PC-3 (cell line): ENCODE measurements around the gene TMC1. TPM values are rescaled to one million over a fixed set of nuclear protein-coding genes. Genes with fewer than 3 reads are reported as not detected.
A peak's percentile ranks its signal among the peaks of the same experiment; 100 is the strongest.
"Not testable (repeated sequence)": the region's sequence is repeated elsewhere in the genome, so short reads cannot be mapped to it uniquely, and the experiment has no call there.

Source experiments
- ATAC-seq: fragments of 200-7000 bp; cut with Tn5 transposase; 2 replicates; pipeline ENCODE4 v1.9.1; 2020; ENCODE audit warnings: mild to moderate bottlenecking, moderate library complexity
- BruUV-seq: library from RNA; stranded (reverse); fragments of 400-500 nt; replicated peaks from 2 replicates; lab custom pipeline; 2021; lab: Mats Ljungman, UMichigan
- CTCF ChIA-PET: fragments of 300-600 bp; sonication (Branson Sonifier 250); formaldehyde crosslinking; loops from one replicate; lab custom pipeline; 2022; ENCODE audit warnings: antibody characterized with exemption; lab: Charles Lee
- POLR2A ChIA-PET: fragments of 300-600 bp; sonication (Branson Sonifier 250); formaldehyde crosslinking; loops from one replicate; lab custom pipeline; 2022; ENCODE audit warnings: antibody characterized with exemption; ENCODE audit not compliant: unreplicated experiment; lab: Charles Lee
- DNase-seq: peaks from one replicate; pipeline ENCODE4 v3.0.0-alpha.2; 2015
- H2AFZ ChIP-seq: fragments of 300-600 bp; sonication (generic); 2 replicates; pipeline ENCODE4 v1.6.0; 2016; ENCODE audit warnings: antibody characterized with exemption, low read length
- H3F3A ChIP-seq: fragments of 300-600 bp; sonication (generic); one replicate; pipeline ENCODE4 v1.6.0; 2017; ENCODE audit warnings: antibody characterized with exemption, low read length, control low read depth, mild to moderate bottlenecking; ENCODE audit not compliant: unreplicated experiment
- H3K27ac ChIP-seq: fragments of 300-600 bp; sonication (generic); 2 replicates; pipeline ENCODE4 v1.5.1; 2016; ENCODE audit warnings: mild to moderate bottlenecking, low read length
- H3K27me3 ChIP-seq: fragments of 300-600 bp; sonication (generic); 2 replicates; pipeline ENCODE4 v1.6.1; 2016; ENCODE audit warnings: low read length, mixed read lengths
- H3K36me3 ChIP-seq: fragments of 300-600 bp; sonication (generic); 2 replicates; pipeline ENCODE4 v1.6.1; 2016; ENCODE audit warnings: low read depth, mixed run types, low read length, mixed read lengths
- H3K4me1 ChIP-seq: fragments of 300-600 bp; sonication (generic); 2 replicates; pipeline ENCODE4 v1.5.1; 2016; ENCODE audit warnings: low read length; ENCODE audit not compliant: insufficient read depth
- H3K4me2 ChIP-seq: fragments of 300-600 bp; sonication (generic); 2 replicates; pipeline ENCODE4 v1.6.0; 2016; ENCODE audit warnings: low read length
- H3K4me3 ChIP-seq: fragments of 300-600 bp; sonication (generic); 2 replicates; pipeline ENCODE4 v1.5.1; 2016; ENCODE audit warnings: mild to moderate bottlenecking, low read length, mixed read lengths
- H3K79me2 ChIP-seq: fragments of 300-600 bp; sonication (generic); 2 replicates; pipeline ENCODE4 v1.6.1; 2017; ENCODE audit warnings: low read length, mixed read lengths
- H3K9ac ChIP-seq: fragments of 300-600 bp; sonication (generic); 2 replicates; pipeline ENCODE4 v1.6.0; 2016; ENCODE audit warnings: mild to moderate bottlenecking, low read length
- H3K9me2 ChIP-seq: fragments of 300-600 bp; sonication (generic); replicated peaks from 2 replicates; pipeline ENCODE4 v1.6.1; 2016; ENCODE audit warnings: mixed run types, low read length, mixed read lengths
- H3K9me3 ChIP-seq: fragments of 300-600 bp; sonication (generic); 2 replicates; pipeline ENCODE4 v1.6.1; 2016; ENCODE audit warnings: low read length, mixed read lengths
- H4K20me1 ChIP-seq: fragments of 300-600 bp; sonication (generic); 2 replicates; pipeline ENCODE4 v1.6.1; 2016; ENCODE audit warnings: low read length, mixed read lengths
- EZH2 ChIP-seq: fragments of 300-600 bp; sonication (generic); IDR thresholded peaks from one replicate; pipeline ENCODE4 v1.6.1; 2017; ENCODE audit warnings: antibody characterized with exemption, mild to moderate bottlenecking, low read length; ENCODE audit not compliant: unreplicated experiment
- EZH2phosphoT487 ChIP-seq: fragments of 300-600 bp; sonication (generic); IDR thresholded peaks from 2 replicates; pipeline ENCODE4 v1.6.1; 2018; ENCODE audit warnings: mild to moderate bottlenecking, antibody characterized with exemption, low read length, borderline replicate concordance
- intact Hi-C: fragments of 100-400 bp; cut with micrococcal nuclease; formaldehyde crosslinking; loops from 2 replicates; pipeline ENCODE4 v1.9.0; 2023
- total RNA-seq: library from RNA; depleted of rRNA; stranded (reverse); fragments of >200 nt; gene quantifications from 2 replicates; pipeline ENCODE4 v1.2.3, GENCODE V29; 2014
- TF ChIP-seq, protein P1 (sequence below): fragments of 300-600 bp; sonication (generic); conservative IDR thresholded peaks from 2 replicates; pipeline ENCODE4 v1.5.1; 2017; ENCODE audit warnings: antibody characterized with exemption, low read depth, mild to moderate bottlenecking, low read length

TMC1 gene
- total RNA-seq, 1 experiment from 2014 or later: 0.15 TPM

DNA sequence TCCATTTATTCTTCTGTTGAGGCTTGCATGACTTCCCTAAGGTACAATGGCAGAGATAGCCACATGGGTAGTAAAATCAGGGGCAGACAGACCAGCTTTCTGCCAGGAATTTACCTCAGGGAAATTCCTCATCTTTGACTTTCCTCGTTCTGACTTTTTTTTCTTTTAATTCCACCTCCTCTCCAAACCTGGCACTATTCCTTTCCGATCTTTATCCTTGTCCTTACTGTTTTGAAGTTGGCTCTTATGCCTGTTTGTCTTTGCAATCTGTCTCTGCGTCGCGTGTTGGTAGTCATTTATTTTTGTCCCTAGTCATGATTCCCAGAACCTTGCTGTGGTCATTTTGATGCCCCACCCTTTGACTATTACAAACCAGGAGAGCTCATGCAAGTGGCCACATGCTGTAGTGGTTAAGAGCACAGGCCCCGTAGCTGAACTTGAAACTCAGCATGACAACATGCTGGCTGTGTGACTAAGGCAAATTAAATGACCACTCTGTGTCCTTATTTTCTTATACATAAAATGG, 19.0 kb downstream of the TMC1 start:
- Histone ChIP-seq H3K9me2 (no peaks in the 10 kb centered on the region), H3K4me2 (no peak overlapping the region), H3K79me2 (no peaks in the 10 kb centered on the region), H3K36me3 (no peaks in the 10 kb centered on the region), H3K4me1 (peaks cover 22% of the 10 kb centered on the region), H3K4me3 (no peak overlapping the region), H3K27me3 (no peaks in the 10 kb centered on the region), H3K9me3 (no peaks in the 10 kb centered on the region), H3K27ac (peak overlapping the region; percentile 69), H2AFZ (no peak overlapping the region), H3F3A (no peaks in the 10 kb centered on the region), H4K20me1 (no peaks in the 10 kb centered on the region), H3K9ac (no peak overlapping the region; the same call in 1 of the 2 replicates)
- CTCF ChIA-PET: no interaction called here
- BruUV-seq: no TSS peak
- DNase-seq (peak; percentile 53), ATAC-seq (peak; percentile 44; the same call in 1 of the 2 replicates)
- POLR2A ChIA-PET: no interaction called here
- TF ChIP-seq, protein P1, sequence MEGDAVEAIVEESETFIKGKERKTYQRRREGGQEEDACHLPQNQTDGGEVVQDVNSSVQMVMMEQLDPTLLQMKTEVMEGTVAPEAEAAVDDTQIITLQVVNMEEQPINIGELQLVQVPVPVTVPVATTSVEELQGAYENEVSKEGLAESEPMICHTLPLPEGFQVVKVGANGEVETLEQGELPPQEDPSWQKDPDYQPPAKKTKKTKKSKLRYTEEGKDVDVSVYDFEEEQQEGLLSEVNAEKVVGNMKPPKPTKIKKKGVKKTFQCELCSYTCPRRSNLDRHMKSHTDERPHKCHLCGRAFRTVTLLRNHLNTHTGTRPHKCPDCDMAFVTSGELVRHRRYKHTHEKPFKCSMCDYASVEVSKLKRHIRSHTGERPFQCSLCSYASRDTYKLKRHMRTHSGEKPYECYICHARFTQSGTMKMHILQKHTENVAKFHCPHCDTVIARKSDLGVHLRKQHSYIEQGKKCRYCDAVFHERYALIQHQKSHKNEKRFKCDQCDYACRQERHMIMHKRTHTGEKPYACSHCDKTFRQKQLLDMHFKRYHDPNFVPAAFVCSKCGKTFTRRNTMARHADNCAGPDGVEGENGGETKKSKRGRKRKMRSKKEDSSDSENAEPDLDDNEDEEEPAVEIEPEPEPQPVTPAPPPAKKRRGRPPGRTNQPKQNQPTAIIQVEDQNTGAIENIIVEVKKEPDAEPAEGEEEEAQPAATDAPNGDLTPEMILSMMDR: no peak
- TF ChIP-seq EZH2: no peak
- TF ChIP-seq EZH2phosphoT487: no peak
- intact Hi-C loops: no loop called here

DNA sequence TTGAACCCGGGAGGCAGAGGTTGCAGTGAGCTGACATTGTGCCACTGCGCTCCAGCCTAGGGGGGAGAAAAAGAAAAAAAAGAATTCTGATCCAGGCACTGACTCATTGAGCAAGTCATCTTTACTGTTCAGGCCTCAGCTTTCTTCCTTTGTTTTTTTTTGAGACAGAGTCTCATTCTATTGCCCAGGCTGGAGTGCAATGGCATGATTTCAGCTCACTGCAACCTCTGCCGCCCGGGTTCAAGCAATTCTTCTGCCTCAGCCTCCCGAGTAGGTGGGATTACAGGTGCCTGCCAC, 21.1 kb downstream of the TMC1 start:
- peak; percentile 54 for DNase-seq
- intact Hi-C loops, H2AFZ ChIP-seq, H3K27me3 ChIP-seq, H3F3A ChIP-seq, BruUV-seq, H3K36me3 ChIP-seq, H4K20me1 ChIP-seq, H3K9me3 ChIP-seq, H3K79me2 ChIP-seq, H3K9me2 ChIP-seq, H3K9ac ChIP-seq, H3K4me3 ChIP-seq: not testable (repeated sequence)
- ATAC-seq: peak; percentile 76
- H3K4me2 ChIP-seq: peak overlapping the region; percentile 39
- POLR2A ChIA-PET: interaction anchor here (1.2 kb wide), 1 partner anchor 191 kb away, joined by 3 read pairs; no protein-coding TSS in a partner anchor
- CTCF ChIA-PET: interaction anchor here (0.6 kb wide), 1 partner anchor 43 kb away, joined by 3 read pairs; no protein-coding TSS in a partner anchor
- H3K4me1 ChIP-seq: peaks cover 22% of the 10 kb centered on the region
- H3K27ac ChIP-seq: peak overlapping the region; percentile 46

DNA sequence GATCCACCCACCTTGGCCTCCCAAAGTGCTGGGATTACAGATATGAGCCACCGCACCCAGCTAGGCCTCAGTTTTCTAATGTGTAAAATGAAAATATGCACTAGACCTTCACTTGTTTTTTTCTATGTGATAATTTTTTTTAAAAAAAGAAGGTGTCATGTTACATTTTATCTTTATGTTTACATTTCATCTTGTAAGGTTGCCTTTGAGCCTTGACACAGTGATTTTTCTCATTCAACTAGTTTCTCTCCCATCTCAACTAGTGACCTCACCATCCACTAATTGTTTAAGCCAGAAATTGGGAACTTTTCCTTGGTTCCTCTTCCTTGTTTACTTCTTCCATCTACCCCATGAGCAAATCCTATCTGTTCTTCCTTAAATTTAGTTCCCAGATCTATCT, 21.5 kb downstream of the TMC1 start:
- Histone ChIP-seq H3K9me3 (no peaks in the 10 kb centered on the region), H3K9ac (no peak overlapping the region), H3F3A (no peaks in the 10 kb centered on the region), H3K79me2 (no peaks in the 10 kb centered on the region), H3K9me2 (no peaks in the 10 kb centered on the region), H3K4me1 (peaks cover 22% of the 10 kb centered on the region), H3K27ac (peak overlapping the region; percentile 46), H3K36me3 (no peaks in the 10 kb centered on the region), H3K27me3 (no peaks in the 10 kb centered on the region), H3K4me2 (peak overlapping the region; percentile 39), H4K20me1 (no peaks in the 10 kb centered on the region), H3K4me3 (no peak overlapping the region), H2AFZ (no peak overlapping the region)
- BruUV-seq: no TSS peak
- ChIA-PET POLR2A (interaction anchor here (1.2 kb wide), 1 partner anchor 191 kb away, joined by 3 read pairs; no protein-coding TSS in a partner anchor), CTCF (interaction anchor here (0.6 kb wide), 1 partner anchor 43 kb away, joined by 3 read pairs; no protein-coding TSS in a partner anchor)
- intact Hi-C loops: no loop called here
- ATAC-seq (peak; percentile 51; the same call in 1 of the 2 replicates), DNase-seq (peak; percentile 29)
- TF ChIP-seq, protein P1: no peak
- TF ChIP-seq EZH2 (no peak), EZH2phosphoT487 (no peak)
